ENCODE results near the gene CCDC167.

CCDC167 gene

GRCh38 chr6:37534893-37535292 is 35.2 kb upstream of the CCDC167 start:
- Histone ChIP-seq H3K79me2 (ENCODE audit: insufficient read depth, low read depth) (no peaks in the 10 kb centered on the region), H2AFZ (ENCODE audit: low read depth) (no peak overlapping the region), H3K4me1 (ENCODE audit: low read depth, poor library complexity, severe bottlenecking) (no peaks in the 10 kb centered on the region), H3K27ac (no peak overlapping the region), H3K4me3 (IDR thresholded peaks at IDR 0.05; ENCODE audit: insufficient read depth, low read depth, low read length) (no peak overlapping the region), H3K4me2 (no peak overlapping the region), H3K36me3 (ENCODE audit: insufficient read depth) (no peaks in the 10 kb centered on the region), H4K20me1 (ENCODE audit: insufficient read depth) (no peaks in the 10 kb centered on the region), H3K27me3 (ENCODE audit: insufficient read depth, low read depth) (peaks cover 6% of the 10 kb centered on the region; the same call in 1 of the 2 replicates), H3K9ac (no peak overlapping the region)
- TF ChIP-seq CTCF (conservative IDR thresholded peaks at IDR 0.05; ENCODE audit: low read depth, low read length) = no peak

- Histone ChIP-seq H3K79me2 (ENCODE audit: insufficient read depth, low read depth) (no peaks in the 10 kb centered on the region), H3K4me3 (IDR thresholded peaks at IDR 0.05; ENCODE audit: insufficient read depth, low read depth, low read length) (no peak overlapping the region), H4K20me1 (ENCODE audit: insufficient read depth) (no peaks in the 10 kb centered on the region), H3K36me3 (ENCODE audit: insufficient read depth) (no peaks in the 10 kb centered on the region), H3K4me2 (no peak overlapping the region), H3K27ac (no peak overlapping the region), H2AFZ (ENCODE audit: low read depth) (no peak overlapping the region), H3K9ac (no peak overlapping the region), H3K27me3 (ENCODE audit: insufficient read depth, low read depth) (peaks cover 9% of the 10 kb centered on the region; the same call in 1 of the 2 replicates), H3K4me1 (ENCODE audit: low read depth, poor library complexity, severe bottlenecking) (no peaks in the 10 kb centered on the region)
- TF ChIP-seq CTCF (conservative IDR thresholded peaks at IDR 0.05; ENCODE audit: low read depth, low read length) = no peak
These were observed 32.4 kb upstream of the CCDC167 start for GRCh38 chr6:37532122-37532521.

GRCh38 chr6:37531437-37532036 is 31.8 kb upstream of the CCDC167 start:
- Histone ChIP-seq H3K9ac (no peak overlapping the region), H3K4me1 (ENCODE audit: low read depth, poor library complexity, severe bottlenecking) (no peaks in the 10 kb centered on the region), H3K27ac (no peak overlapping the region), H3K4me3 (IDR thresholded peaks at IDR 0.05; ENCODE audit: insufficient read depth, low read depth, low read length) (no peak overlapping the region), H3K27me3 (ENCODE audit: insufficient read depth, low read depth) (peaks cover 10% of the 10 kb centered on the region; the same call in 1 of the 2 replicates), H3K79me2 (ENCODE audit: insufficient read depth, low read depth) (no peaks in the 10 kb centered on the region), H4K20me1 (ENCODE audit: insufficient read depth) (no peaks in the 10 kb centered on the region), H3K4me2 (no peak overlapping the region), H3K36me3 (ENCODE audit: insufficient read depth) (no peaks in the 10 kb centered on the region), H2AFZ (ENCODE audit: low read depth) (no peak overlapping the region)
- no peak for TF ChIP-seq CTCF (conservative IDR thresholded peaks at IDR 0.05; ENCODE audit: low read depth, low read length)

GRCh38 chr6:37531026-37531425 is 31.3 kb upstream of the CCDC167 start:
- H3K27me3 ChIP-seq (ENCODE audit: insufficient read depth, low read depth) = peaks cover 10% of the 10 kb centered on the region; the same call in 1 of the 2 replicates
- no peaks in the 10 kb centered on the region for H3K79me2 ChIP-seq (ENCODE audit: insufficient read depth, low read depth)
- H4K20me1 ChIP-seq (ENCODE audit: insufficient read depth) = no peaks in the 10 kb centered on the region
- H3K27ac ChIP-seq = no peak overlapping the region
- no peaks in the 10 kb centered on the region for H3K36me3 ChIP-seq (ENCODE audit: insufficient read depth)
- TF ChIP-seq CTCF (conservative IDR thresholded peaks at IDR 0.05; ENCODE audit: low read depth, low read length) = no peak
- no peak overlapping the region for H3K4me2 ChIP-seq
- no peaks in the 10 kb centered on the region for H3K4me1 ChIP-seq (ENCODE audit: low read depth, poor library complexity, severe bottlenecking)
- H3K4me3 ChIP-seq (IDR thresholded peaks at IDR 0.05; ENCODE audit: insufficient read depth, low read depth, low read length) = no peak overlapping the region
- H3K9ac ChIP-seq = no peak overlapping the region
- H2AFZ ChIP-seq (ENCODE audit: low read depth) = no peak overlapping the region

Measured in KMS-11 (cell line).